ENCODE data around the gene SP100. TPM values are rescaled to one million over a fixed set of nuclear protein-coding genes. Genes with fewer than 3 reads are reported as not detected.

The SP100 gene
- polyA plus RNA-seq, 1 donor: 33.5 TPM

Other genes starting within 250 kb of the SP100 start
- gene SP110, start 196.2 kb upstream of the SP100 start, polyA plus RNA-seq (ENCODE audit: insufficient read length): 24.4 TPM
- 1.3 TPM for gene SP140, start 190.5 kb upstream of the SP100 start, polyA plus RNA-seq (ENCODE audit: insufficient read length)
- gene SP140L, start 89.0 kb upstream of the SP100 start, polyA plus RNA-seq (ENCODE audit: insufficient read length): 12.9 TPM

All from left kidney (tissue), 1 donor.